HTR-8/SVneo (cell line): ENCODE data around the gene TSPAN31.

Source experiments
- DNase-seq: peaks from one replicate; pipeline ENCODE4 v3.0.0; 2011; ENCODE audit warnings: low spot score, mixed read lengths; ENCODE audit not compliant: insufficient read length
- FAIRE-seq: peaks from 2 replicates; lab custom pipeline; 2011; peaks lifted over from hg19 to GRCh38; lab: Jason Lieb, UNC

TSPAN31 gene

GRCh38 chr12:57734591-57734990, 10.2 kb upstream of the TSPAN31 start:
- FAIRE-seq = no peak

GRCh38 chr12:57735198-57735855, 9.5 kb upstream of the TSPAN31 start:
- no peak for DNase-seq
- FAIRE-seq = no peak

More at GRCh38 chr12:57734591-57734990, 10.2 kb upstream of the TSPAN31 start:
- DNase-seq = no peak

DNA sequence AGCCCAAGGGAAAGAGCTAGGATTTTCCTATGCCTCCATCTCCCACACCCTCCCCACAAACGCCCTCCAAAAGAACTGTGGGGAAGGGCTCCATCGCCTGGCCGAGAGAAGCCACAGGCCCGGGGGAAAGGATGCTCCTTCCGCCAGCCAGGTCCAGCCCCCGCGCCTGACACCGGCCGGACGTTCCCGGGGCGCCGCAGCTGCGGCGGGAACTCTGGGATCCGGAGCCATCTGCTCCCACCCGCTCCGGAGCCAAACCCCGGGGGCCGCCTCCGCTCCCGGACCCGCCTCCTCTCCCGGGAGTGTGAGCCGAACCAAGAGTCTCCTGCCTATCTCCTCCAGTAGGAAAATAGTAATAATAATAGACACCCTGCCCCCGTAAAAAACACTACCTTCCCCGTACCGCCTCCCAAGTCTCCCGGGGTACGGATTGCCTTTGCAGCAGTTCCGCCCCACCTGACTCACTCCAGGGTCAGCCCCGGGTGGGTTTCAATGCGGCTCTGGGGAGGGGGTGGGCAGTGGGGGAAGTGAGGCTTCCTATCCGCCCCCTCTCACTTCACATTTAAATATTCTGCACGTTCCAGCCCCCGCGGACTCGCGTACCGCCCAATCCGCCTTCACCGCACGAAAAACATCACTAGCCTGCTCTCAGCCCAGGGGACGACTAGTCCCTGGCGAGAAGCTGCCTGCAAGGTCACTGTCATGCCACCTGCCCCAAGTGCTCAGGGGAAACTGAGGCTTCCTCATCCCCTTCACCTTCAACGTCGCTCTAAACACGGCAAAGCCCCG, 8.7 kb upstream of the TSPAN31 start:
- FAIRE-seq = peak; percentile 42
- peak; percentile 56 for DNase-seq

- no peak for DNase-seq
- no peak for FAIRE-seq
These were observed 7.9 kb upstream of the TSPAN31 start for GRCh38 chr12:57736741-57737466.

DNA sequence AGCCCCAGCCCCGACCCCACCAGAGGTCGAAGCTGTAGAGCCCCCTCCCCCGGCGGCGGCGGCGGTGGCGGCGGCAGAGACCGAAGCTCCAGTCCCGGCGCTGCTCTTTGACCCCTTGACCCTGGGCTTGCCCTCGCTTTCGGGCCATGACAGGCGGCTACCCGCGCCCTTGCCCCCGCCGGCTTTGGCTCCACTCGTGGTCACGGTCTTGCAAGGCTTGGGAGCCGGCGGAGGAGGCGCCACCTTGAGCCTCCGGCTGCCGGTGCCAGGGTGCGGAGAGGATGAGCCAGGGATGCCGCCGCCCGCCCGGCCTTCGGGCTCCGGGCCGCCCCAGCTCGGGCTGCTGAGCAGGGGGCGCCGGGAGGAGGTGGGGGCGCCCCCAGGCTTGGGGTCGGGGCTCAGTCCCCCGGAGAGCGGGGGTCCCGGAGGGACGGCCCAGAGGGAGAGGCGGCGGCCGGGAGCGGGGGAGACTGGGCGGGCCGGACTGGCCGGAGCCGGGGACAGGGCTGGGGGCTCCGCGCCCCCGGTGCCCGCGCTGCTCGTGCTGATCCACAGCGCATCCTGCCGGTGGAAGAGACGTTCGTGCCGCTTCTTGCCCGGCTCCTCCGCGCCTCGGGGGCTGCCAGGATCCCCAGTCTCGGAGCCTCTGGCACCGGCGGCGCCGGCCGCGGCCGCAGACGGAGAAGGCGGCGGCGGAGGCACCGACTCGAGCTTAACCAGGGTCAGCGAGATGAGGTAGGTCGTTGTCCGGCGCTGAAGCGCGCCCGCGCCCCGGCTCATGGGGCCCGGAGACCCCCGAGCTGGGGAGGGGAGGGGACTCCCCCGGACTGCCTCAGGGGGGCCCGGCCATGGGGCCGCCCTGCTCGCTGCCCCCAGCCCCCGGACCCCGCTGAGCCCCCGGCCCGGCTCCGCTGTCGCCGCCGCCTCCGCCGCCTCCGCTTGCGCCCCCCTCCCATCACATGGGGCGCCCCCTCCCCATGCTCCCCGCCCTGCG, 7.1 kb upstream of the TSPAN31 start:
- FAIRE-seq = no peak

GRCh38 chr12:57738661-57739237, 6.1 kb upstream of the TSPAN31 start, which contains the start of gene AGAP2:
Gene AGAP2 (minus strand): TSS chr12:57738742. CDS start chr12:57738246, 496 bp downstream.
- FAIRE-seq (no peak), DNase-seq (peak; percentile 56)

More for the DNA sequence above, 7.1 kb upstream of the TSPAN31 start:
- no peak for DNase-seq

- DNase-seq (no peak), FAIRE-seq (no peak)
These were observed 5.5 kb upstream of the TSPAN31 start for GRCh38 chr12:57739387-57739786.

GRCh38 chr12:57739914-57740538, 4.8 kb upstream of the TSPAN31 start:
- DNase-seq (no peak), FAIRE-seq (no peak)

GRCh38 chr12:57740656-57741412, 4.0 kb upstream of the TSPAN31 start:
- DNase-seq (no peak), FAIRE-seq (no peak)

DNA sequence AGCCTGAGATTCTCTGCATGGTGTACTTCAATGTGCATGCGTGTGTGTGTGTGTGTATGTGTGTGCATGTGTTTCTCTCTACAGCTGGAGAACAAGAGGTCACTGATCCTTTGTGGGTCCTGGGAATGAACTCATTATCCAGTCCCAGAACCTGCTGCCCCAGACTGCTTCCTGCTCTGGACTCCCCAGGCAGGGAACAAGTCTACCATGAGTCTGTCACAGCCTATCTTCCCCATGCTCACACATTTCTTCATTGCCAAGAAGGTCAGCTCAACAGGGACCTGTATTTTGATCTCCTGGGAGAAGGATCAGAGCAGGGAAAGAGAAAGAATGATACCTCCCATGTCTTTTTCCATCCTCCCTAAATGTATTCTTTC, 3.4 kb upstream of the TSPAN31 start:
- DNase-seq (no peak), FAIRE-seq (no peak)

GRCh38 chr12:57741844-57742738, 2.7 kb upstream of the TSPAN31 start:
- FAIRE-seq (no peak), DNase-seq (no peak)

DNA sequence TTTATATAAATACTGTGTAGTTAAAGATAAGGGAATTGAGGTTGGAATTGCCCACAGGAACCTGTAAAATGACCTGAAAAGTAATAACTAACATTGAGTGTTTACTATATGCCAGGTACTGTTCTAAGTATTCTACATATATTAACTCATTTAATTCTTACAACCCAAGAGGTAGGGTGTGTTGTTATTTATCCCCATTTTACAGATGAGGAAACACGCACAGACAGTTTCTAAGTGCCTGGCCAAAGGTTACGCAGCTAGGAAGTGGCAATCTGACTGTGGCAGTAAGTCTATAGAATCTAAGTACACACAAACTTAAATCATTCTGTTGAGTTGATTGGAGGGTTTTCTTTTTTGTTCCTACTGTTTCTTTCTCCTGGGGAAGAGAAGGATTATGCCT, 1.1 kb upstream of the TSPAN31 start:
- no peak for FAIRE-seq
- DNase-seq = no peak

GRCh38 chr12:57744194-57744776, 554 bp upstream of the TSPAN31 start:
- DNase-seq = no peak
- FAIRE-seq = no peak

GRCh38 chr12:57745485-57745881, 644 bp downstream of the TSPAN31 start:
- DNase-seq (no peak), FAIRE-seq (no peak)

DNA sequence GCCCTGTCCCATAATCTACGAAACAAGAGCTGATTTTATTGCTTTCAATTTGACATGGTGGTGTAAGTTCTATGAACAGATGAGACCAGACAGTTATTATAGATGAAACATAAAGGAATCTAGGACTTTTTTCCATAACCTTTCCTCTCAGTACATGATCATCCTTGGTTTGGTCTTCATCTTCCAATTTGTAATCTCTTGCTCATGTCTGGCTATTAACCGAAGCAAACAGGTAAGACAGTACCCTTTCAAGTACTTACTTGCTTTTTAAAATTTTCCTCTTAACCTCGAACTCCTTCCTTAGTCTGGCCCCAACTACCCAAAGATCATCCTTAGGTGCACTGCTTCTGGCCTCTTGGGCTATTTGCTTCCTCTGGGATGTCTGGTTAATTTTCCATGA, 1.2 kb downstream of the TSPAN31 start:
- no peak for FAIRE-seq
- DNase-seq = no peak

DNA sequence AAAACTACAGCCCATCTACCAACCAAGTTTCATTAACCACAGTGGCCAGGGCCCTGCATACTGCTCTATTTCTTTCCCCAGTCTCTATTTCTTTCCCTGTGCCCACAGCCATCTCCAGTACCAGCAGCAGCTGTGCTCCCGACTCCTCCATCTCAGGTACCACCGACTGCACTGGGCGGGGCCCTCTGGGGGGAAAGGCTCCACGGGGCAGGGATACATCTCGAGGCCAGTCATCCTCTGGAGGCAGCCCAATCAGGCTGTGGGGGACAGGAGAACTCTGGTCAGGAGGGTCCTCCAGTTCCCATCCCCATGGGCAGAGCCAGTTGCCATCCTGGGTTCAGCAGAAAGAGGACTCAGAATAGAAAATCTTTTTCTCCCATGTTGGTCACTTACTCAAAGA, 4.2 kb downstream of the TSPAN31 start:
- FAIRE-seq = no peak

More for the DNA sequence above, 4.2 kb downstream of the TSPAN31 start:
- no peak for DNase-seq
